Esophagus muscularis mucosa (tissue), 3 donors: ENCODE results near the gene KLHL25.

Source experiments
- POLR2A ChIP-seq: fragments of 450-650 bp; IDR thresholded peaks from one replicate; pipeline ENCODE4 v1.6.1; 2017; ENCODE audit warnings: antibody characterized with exemption, moderate library complexity, mild to moderate bottlenecking, low read depth
- POLR2AphosphoS5 ChIP-seq, 2 donors: sonication (generic); formaldehyde crosslinking; IDR thresholded peaks; one replicate each; pipeline ENCODE4 v1.6.1; 2017; ENCODE audit warnings: antibody characterized with exemption in 2 of 2
- TF ChIP-seq, protein P1 (sequence below), 3 experiments: fragments of 200-600 bp in 2 of 3; fragments of 450-650 bp in 1 of 3; sonication (generic) in 2 of 3; IDR thresholded peaks; one replicate each; pipeline ENCODE4 v1.5.1; 2017 to 2019; ENCODE audit warnings: antibody characterized with exemption in 3 of 3, mild to moderate bottlenecking in 2 of 3, moderate library complexity in 1 of 3

DNA sequence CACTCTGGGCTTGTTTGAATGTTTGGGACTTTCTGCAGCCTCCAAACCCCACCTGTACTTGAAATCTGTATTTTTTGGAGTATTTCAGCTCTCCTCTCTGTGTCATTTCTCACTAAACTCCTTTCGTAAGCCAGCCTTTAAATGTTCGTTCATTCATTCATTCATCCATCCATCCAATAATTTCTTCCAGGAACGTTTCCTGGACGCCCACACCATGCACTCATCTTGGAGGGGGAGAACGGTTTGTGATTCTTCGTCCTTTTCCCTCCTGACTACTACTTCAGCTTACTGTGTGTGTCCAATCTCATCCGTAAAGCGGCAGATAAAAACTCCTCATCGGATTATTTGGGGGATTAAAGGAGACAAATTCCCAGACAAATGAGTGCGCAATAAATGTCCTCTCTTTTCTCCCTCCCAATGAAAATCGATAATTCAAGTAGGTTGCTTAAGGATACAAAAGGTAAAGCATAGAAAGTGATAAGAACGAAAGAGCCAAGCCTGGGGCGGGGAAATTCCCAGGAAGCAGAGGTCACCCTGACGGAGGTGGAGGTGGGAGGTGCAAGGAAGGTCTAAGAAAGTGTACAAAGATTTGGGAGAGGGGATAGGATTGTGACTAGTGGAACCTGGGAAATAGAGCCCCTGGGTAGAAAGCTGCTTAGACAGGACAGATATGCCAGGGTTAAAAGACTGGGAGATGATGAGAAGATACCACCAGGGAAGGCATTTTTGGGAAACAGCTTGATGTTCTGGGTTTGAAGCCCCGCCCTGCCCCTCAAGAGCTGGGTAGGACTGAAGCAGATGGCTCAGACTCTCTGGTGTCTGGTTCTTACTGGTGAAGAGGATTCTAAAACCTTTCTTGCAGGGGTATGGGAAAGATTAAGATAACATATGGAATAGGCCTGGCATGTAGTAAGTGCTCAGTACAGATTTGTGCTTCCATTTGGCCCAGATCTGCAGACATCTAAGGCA lies 896 bp upstream of the KLHL25 start:
- no peak for TF ChIP-seq POLR2AphosphoS5 (IDR thresholded peaks at IDR 0.05)
- TF ChIP-seq POLR2A: no peak
- TF ChIP-seq, protein P1, sequence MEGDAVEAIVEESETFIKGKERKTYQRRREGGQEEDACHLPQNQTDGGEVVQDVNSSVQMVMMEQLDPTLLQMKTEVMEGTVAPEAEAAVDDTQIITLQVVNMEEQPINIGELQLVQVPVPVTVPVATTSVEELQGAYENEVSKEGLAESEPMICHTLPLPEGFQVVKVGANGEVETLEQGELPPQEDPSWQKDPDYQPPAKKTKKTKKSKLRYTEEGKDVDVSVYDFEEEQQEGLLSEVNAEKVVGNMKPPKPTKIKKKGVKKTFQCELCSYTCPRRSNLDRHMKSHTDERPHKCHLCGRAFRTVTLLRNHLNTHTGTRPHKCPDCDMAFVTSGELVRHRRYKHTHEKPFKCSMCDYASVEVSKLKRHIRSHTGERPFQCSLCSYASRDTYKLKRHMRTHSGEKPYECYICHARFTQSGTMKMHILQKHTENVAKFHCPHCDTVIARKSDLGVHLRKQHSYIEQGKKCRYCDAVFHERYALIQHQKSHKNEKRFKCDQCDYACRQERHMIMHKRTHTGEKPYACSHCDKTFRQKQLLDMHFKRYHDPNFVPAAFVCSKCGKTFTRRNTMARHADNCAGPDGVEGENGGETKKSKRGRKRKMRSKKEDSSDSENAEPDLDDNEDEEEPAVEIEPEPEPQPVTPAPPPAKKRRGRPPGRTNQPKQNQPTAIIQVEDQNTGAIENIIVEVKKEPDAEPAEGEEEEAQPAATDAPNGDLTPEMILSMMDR (IDR thresholded peaks at IDR 0.05): no peak
